Liver (tissue), 9 donors: ENCODE measurements around the gene DPP9. TPM values are rescaled to one million over a fixed set of nuclear protein-coding genes. Genes with fewer than 3 reads are reported as not detected.

Source experiments
- DNase-seq: peaks from one replicate; pipeline ENCODE4 v3.0.0-alpha.2; 2017; ENCODE audit warnings: low spot score
- H3K27ac ChIP-seq, 2 donors: one replicate each; pipeline ENCODE4 v1.7.0; 2013; ENCODE audit warnings: inconsistent platforms in 2 of 2, low read length in 2 of 2, control low read depth in 1 of 2, low read depth in 1 of 2, mild to moderate bottlenecking in 1 of 2
- H3K27me3 ChIP-seq, 4 donors: one replicate each; pipeline versions ENCODE4 v1.6.1 to v1.7.0; 2013; ENCODE audit warnings: low read length in 3 of 4, inconsistent platforms in 1 of 4, mild to moderate bottlenecking in 1 of 4, moderate library complexity in 1 of 4; ENCODE audit not compliant: control insufficient read depth in 4 of 4, insufficient read depth in 4 of 4
- H3K36me3 ChIP-seq, 4 donors: one replicate each; pipeline versions ENCODE4 v1.6.1 to v1.7.0; 2013; ENCODE audit warnings: low read length in 3 of 4, mild to moderate bottlenecking in 3 of 4, low read depth in 1 of 4, moderate library complexity in 1 of 4; ENCODE audit not compliant: control insufficient read depth in 4 of 4, insufficient read depth in 3 of 4
- H3K4me1 ChIP-seq, 4 donors: one replicate each; pipeline versions ENCODE4 v1.6.1 to v1.7.0; 2013; ENCODE audit warnings: low read length in 3 of 4, mild to moderate bottlenecking in 3 of 4, moderate library complexity in 1 of 4; ENCODE audit not compliant: control insufficient read depth in 4 of 4, insufficient read depth in 4 of 4
- H3K4me3 ChIP-seq, 3 donors: one replicate each; pipeline versions ENCODE4 v1.6.1 to v1.7.0; 2013; ENCODE audit warnings: low read length in 3 of 3, control low read depth in 1 of 3, low read depth in 1 of 3, mild to moderate bottlenecking in 1 of 3
- H3K9ac ChIP-seq, 2 donors: one replicate each; pipeline ENCODE4 v1.7.0; 2013; ENCODE audit warnings: low read length in 2 of 2, mild to moderate bottlenecking in 2 of 2, moderate library complexity in 2 of 2, control low read depth in 1 of 2, low read depth in 1 of 2
- H3K9me3 ChIP-seq, 4 donors: one replicate each; pipeline versions ENCODE4 v1.6.1 to v1.7.0; 2013; ENCODE audit warnings: low read length in 3 of 4; ENCODE audit not compliant: control insufficient read depth in 4 of 4
- FOXA2 ChIP-seq: IDR thresholded peaks from 2 replicates; pipeline ENCODE4 v1.6.1; 2016; ENCODE audit warnings: antibody characterized with exemption
- HNF4A ChIP-seq, 2 donors: conservative IDR thresholded peaks; 2 replicates each; pipeline ENCODE4 v1.6.1; 2016; ENCODE audit warnings: antibody characterized with exemption in 2 of 2, mild to moderate bottlenecking in 2 of 2
- NR2F2 ChIP-seq: IDR thresholded peaks from 2 replicates; pipeline ENCODE4 v1.6.1; 2016; ENCODE audit warnings: antibody characterized with exemption
- RAD21 ChIP-seq, 2 donors: IDR thresholded peaks; 2 replicates each; pipeline ENCODE4 v1.6.1; 2016; ENCODE audit warnings: antibody characterized with exemption in 2 of 2, mild to moderate bottlenecking in 2 of 2
- RXRA ChIP-seq, 2 donors: IDR thresholded peaks; 2 replicates each; pipeline ENCODE4 v1.6.1; 2017 to 2018; ENCODE audit warnings: antibody characterized with exemption in 2 of 2, mild to moderate bottlenecking in 1 of 2
- SP1 ChIP-seq: IDR thresholded peaks from 2 replicates; pipeline ENCODE4 v1.6.1; 2018; ENCODE audit warnings: antibody characterized with exemption, mild to moderate bottlenecking
- YY1 ChIP-seq: IDR thresholded peaks from 2 replicates; pipeline ENCODE4 v1.6.1; 2016; ENCODE audit warnings: antibody characterized with exemption, mild to moderate bottlenecking
- WGBS: extraction: QIAGEN DNeasy Blood & Tissue Kit; methylation state at CpG from one replicate; pipeline ENCODE4 v1.1.7; 2013; 5-methylcytosine and 5-hydroxymethylcytosine counted together
- polyA plus RNA-seq, 2 donors: library from polyadenylated mRNA; stranded (reverse) in 1 of 2; unstranded in 1 of 2; fragments of 200-250 nt in 1 of 2; fragments of >200 nt in 1 of 2; fragmentation: Nextera tagmentation in 1 of 2; extraction: Ambion mirVana in 1 of 2; gene quantifications; one replicate each; pipeline versions ENCODE4 v1.2.1 to v1.2.3, GENCODE V29; 2013 to 2015
- total RNA-seq, 2 donors: library from RNA; depleted of rRNA; stranded (reverse); fragments of >200 nt; gene quantifications; one replicate each; pipeline ENCODE4 v1.2.3, GENCODE V29; 2014
- TF ChIP-seq, protein P1 (sequence below): IDR thresholded peaks from 2 replicates; pipeline ENCODE4 v1.6.1; 2016; ENCODE audit warnings: antibody characterized with exemption
- TF ChIP-seq, protein P2 (sequence below): IDR thresholded peaks from 2 replicates; pipeline ENCODE4 v1.6.1; 2016; ENCODE audit warnings: antibody characterized with exemption
- TF ChIP-seq, protein P3 (sequence below): fragments of 150-350 bp; IDR thresholded peaks from 2 replicates; pipeline ENCODE4 v1.5.1; 2017; ENCODE audit warnings: improper control_type of control experiment, low read depth, low read length; ENCODE audit not compliant: missing input control
- TF ChIP-seq, protein P4 (sequence below): IDR thresholded peaks from 2 replicates; pipeline ENCODE4 v1.6.1; 2016; ENCODE audit warnings: antibody characterized with exemption, mild to moderate bottlenecking
- TF ChIP-seq, protein P5 (sequence below): IDR thresholded peaks from 2 replicates; pipeline ENCODE4 v1.6.1; 2016; ENCODE audit warnings: antibody characterized with exemption
- donor health status: healthy.
- donor health status: healthy.
- donor health status: healthy.
- donor health status: healthy.
- donor health status: healthy.

The DPP9 gene
- total and polyA plus RNA-seq, 4 donors, result 20.5 to 74.5 (median 40.3) TPM

DNA sequence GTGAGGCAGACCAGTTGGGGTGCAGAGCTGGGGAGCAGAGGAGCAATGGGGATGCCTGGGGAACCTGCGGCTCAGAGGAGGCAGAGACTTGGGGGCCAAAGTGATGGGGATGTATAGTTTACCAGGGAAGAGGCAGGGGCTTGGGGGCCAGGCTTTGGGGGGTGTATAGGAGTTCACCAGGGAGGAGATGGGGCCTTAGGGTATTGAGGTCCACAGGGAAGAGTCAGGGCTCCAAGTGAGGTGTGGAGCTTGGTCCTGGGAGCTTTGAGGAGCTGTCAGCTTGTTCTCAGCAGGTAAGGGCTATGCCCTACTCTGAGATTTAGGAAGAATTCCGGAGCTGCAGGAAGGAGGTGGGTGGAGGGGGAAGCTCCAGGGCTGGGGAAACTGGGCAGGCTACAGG, 73.5 kb downstream of the DPP9 start:
- Histone ChIP-seq H3K27ac (peak overlapping the region in 1 of 2 donors; percentile 10), H3K9ac (no peak overlapping the region), H3K9me3 (no peaks in the 10 kb centered on the region), H3K4me1 (peaks cover 8 to 54% (median 35%) of the 10 kb centered on the region in 4 donors), H3K27me3 (no peaks in the 10 kb centered on the region), H3K36me3 (peaks cover 0 to 14% (median 7%) of the 10 kb centered on the region in 4 donors), H3K4me3 (no peak overlapping the region)
- TF ChIP-seq RXRA (IDR thresholded peaks at IDR 0.05), result no peak
- TF ChIP-seq, protein P1, sequence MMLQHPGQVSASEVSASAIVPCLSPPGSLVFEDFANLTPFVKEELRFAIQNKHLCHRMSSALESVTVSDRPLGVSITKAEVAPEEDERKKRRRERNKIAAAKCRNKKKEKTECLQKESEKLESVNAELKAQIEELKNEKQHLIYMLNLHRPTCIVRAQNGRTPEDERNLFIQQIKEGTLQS, result no peak
- no peak for DNase-seq
- WGBS, result 72% methylated on average over 2 of the region's 2 CpGs

DNA sequence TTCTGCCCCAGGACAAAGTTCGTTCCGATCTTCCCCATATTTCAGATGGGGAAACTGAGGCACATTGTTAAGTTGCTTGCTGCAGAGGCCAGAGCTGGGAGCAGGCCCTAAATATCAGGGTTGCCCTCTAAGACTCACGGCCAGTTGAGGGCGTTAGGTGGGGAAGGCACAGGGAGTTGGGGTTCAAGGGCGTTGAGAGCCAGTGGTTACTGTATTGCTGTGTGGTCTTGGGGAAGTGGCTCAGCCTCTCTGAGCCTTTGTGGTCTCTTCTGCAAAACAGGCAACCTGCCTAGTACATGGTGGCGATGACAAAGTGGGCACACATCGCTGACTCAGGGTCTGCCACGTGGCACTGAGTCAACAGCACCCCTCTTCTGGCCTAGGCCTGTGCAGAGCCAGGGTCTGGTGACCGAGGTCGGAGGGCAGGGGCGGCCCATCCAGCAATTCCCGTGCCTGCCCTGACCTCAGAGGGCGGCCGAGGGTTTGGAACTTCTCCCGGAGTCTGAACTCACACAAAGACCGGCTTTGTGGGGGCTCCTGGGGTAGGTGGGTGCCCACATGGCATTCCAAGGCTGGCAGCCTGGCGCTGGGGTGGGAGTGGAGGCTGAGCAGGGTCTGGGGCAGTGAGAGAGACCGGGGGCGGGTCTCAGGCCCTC, 74.1 kb downstream of the DPP9 start:
- H3K36me3 ChIP-seq, result peaks cover 0 to 14% (median 8%) of the 10 kb centered on the region in 4 donors
- H3K27me3 ChIP-seq, result no peaks in the 10 kb centered on the region
- TF ChIP-seq, protein P2, sequence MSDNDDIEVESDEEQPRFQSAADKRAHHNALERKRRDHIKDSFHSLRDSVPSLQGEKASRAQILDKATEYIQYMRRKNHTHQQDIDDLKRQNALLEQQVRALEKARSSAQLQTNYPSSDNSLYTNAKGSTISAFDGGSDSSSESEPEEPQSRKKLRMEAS, result no peak
- TF ChIP-seq NR2F2, result no peak
- TF ChIP-seq FOXA2, result no peak
- TF ChIP-seq RAD21 (IDR thresholded peaks at IDR 0.05), result no peak
- no peak for TF ChIP-seq RXRA (IDR thresholded peaks at IDR 0.05)
- no peak for TF ChIP-seq HNF4A (conservative IDR thresholded peaks at IDR 0.05)
- no peak for TF ChIP-seq YY1
- TF ChIP-seq, protein P3, sequence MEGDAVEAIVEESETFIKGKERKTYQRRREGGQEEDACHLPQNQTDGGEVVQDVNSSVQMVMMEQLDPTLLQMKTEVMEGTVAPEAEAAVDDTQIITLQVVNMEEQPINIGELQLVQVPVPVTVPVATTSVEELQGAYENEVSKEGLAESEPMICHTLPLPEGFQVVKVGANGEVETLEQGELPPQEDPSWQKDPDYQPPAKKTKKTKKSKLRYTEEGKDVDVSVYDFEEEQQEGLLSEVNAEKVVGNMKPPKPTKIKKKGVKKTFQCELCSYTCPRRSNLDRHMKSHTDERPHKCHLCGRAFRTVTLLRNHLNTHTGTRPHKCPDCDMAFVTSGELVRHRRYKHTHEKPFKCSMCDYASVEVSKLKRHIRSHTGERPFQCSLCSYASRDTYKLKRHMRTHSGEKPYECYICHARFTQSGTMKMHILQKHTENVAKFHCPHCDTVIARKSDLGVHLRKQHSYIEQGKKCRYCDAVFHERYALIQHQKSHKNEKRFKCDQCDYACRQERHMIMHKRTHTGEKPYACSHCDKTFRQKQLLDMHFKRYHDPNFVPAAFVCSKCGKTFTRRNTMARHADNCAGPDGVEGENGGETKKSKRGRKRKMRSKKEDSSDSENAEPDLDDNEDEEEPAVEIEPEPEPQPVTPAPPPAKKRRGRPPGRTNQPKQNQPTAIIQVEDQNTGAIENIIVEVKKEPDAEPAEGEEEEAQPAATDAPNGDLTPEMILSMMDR, result no peak
- TF ChIP-seq, protein P4, sequence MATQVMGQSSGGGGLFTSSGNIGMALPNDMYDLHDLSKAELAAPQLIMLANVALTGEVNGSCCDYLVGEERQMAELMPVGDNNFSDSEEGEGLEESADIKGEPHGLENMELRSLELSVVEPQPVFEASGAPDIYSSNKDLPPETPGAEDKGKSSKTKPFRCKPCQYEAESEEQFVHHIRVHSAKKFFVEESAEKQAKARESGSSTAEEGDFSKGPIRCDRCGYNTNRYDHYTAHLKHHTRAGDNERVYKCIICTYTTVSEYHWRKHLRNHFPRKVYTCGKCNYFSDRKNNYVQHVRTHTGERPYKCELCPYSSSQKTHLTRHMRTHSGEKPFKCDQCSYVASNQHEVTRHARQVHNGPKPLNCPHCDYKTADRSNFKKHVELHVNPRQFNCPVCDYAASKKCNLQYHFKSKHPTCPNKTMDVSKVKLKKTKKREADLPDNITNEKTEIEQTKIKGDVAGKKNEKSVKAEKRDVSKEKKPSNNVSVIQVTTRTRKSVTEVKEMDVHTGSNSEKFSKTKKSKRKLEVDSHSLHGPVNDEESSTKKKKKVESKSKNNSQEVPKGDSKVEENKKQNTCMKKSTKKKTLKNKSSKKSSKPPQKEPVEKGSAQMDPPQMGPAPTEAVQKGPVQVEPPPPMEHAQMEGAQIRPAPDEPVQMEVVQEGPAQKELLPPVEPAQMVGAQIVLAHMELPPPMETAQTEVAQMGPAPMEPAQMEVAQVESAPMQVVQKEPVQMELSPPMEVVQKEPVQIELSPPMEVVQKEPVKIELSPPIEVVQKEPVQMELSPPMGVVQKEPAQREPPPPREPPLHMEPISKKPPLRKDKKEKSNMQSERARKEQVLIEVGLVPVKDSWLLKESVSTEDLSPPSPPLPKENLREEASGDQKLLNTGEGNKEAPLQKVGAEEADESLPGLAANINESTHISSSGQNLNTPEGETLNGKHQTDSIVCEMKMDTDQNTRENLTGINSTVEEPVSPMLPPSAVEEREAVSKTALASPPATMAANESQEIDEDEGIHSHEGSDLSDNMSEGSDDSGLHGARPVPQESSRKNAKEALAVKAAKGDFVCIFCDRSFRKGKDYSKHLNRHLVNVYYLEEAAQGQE, result no peak
- TF ChIP-seq, protein P5, sequence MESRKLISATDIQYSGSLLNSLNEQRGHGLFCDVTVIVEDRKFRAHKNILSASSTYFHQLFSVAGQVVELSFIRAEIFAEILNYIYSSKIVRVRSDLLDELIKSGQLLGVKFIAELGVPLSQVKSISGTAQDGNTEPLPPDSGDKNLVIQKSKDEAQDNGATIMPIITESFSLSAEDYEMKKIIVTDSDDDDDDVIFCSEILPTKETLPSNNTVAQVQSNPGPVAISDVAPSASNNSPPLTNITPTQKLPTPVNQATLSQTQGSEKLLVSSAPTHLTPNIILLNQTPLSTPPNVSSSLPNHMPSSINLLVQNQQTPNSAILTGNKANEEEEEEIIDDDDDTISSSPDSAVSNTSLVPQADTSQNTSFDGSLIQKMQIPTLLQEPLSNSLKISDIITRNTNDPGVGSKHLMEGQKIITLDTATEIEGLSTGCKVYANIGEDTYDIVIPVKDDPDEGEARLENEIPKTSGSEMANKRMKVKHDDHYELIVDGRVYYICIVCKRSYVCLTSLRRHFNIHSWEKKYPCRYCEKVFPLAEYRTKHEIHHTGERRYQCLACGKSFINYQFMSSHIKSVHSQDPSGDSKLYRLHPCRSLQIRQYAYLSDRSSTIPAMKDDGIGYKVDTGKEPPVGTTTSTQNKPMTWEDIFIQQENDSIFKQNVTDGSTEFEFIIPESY, result no peak
- TF ChIP-seq SP1, result no peak
- no peaks in the 10 kb centered on the region for H3K9me3 ChIP-seq
- H3K4me1 ChIP-seq, result peaks cover 8 to 48% (median 30%) of the 10 kb centered on the region in 4 donors
- no peak overlapping the region for H3K9ac ChIP-seq
- peak overlapping the region in 1 of 2 donors; percentile 10 for H3K27ac ChIP-seq
- DNase-seq, result no peak
- no peak overlapping the region for H3K4me3 ChIP-seq
- WGBS, result 67% methylated on average over 19 of the region's 19 CpGs
